Natural killer cell (primary cell): ENCODE data around the gene FAM124B. TPM values are rescaled to one million over a fixed set of nuclear protein-coding genes. Genes with fewer than 3 reads are reported as not detected.

Source experiments
- ATAC-seq, 3 donors: fragments of 150-1000 bp in 2 of 3; fragments of 200-7000 bp in 1 of 3; cut with Tn5 transposase; 1 replicate in 1 of 3; 2 replicates in 2 of 3; pipeline ENCODE4 v1.10.0; 2021; ENCODE audit warnings: mild to moderate bottlenecking in 2 of 3, moderate library complexity in 2 of 3
- DNase-seq, 2 donors: peaks; one replicate each; pipeline versions ENCODE4 v3.0.0 to v3.0.0-alpha.2; 2013 to 2021; ENCODE audit warnings: mixed read lengths in 1 of 2
- H3K27ac ChIP-seq: one replicate; pipeline ENCODE4 v1.5.1; 2013; ENCODE audit warnings: mild to moderate bottlenecking, low read length
- H3K27me3 ChIP-seq: one replicate; pipeline ENCODE4 v1.6.1; 2013; ENCODE audit warnings: low read length; ENCODE audit not compliant: control insufficient read depth, insufficient read depth
- H3K36me3 ChIP-seq: one replicate; pipeline ENCODE4 v1.6.1; 2013; ENCODE audit warnings: low read length; ENCODE audit not compliant: control insufficient read depth, insufficient read depth
- H3K4me1 ChIP-seq: one replicate; pipeline ENCODE4 v1.6.1; 2013; ENCODE audit warnings: low read length; ENCODE audit not compliant: control insufficient read depth, insufficient read depth
- H3K4me3 ChIP-seq: one replicate; pipeline ENCODE4 v1.5.1; 2013; ENCODE audit warnings: low read length
- H3K9me3 ChIP-seq: one replicate; pipeline ENCODE4 v1.6.1; 2013; ENCODE audit warnings: low read length; ENCODE audit not compliant: control insufficient read depth, insufficient read depth
- H3K27ac Mint-ChIP-seq, 2 donors: one replicate each; pipeline ENCODE4 v1.8.0; 2022; ENCODE audit warnings: mild to moderate bottlenecking in 2 of 2, mixed read lengths in 2 of 2, moderate library complexity in 1 of 2
- H3K27me3 Mint-ChIP-seq, 2 donors: one replicate each; pipeline ENCODE4 v1.8.0; 2022; ENCODE audit warnings: low read depth in 2 of 2, mixed read lengths in 2 of 2
- H3K36me3 Mint-ChIP-seq: one replicate; pipeline ENCODE4 v1.8.0; 2022; ENCODE audit warnings: mixed read lengths
- H3K4me1 Mint-ChIP-seq, 2 donors: one replicate each; pipeline ENCODE4 v1.8.0; 2022; ENCODE audit warnings: mixed read lengths in 2 of 2
- H3K4me3 Mint-ChIP-seq: one replicate; pipeline ENCODE4 v1.8.0; 2022; ENCODE audit warnings: mild to moderate bottlenecking, moderate library complexity, mixed read lengths
- H3K9me3 Mint-ChIP-seq, 2 donors: one replicate each; pipeline ENCODE4 v1.8.0; 2022; ENCODE audit warnings: mixed read lengths in 2 of 2
- CTCF ChIP-seq: fragments of 200-600 bp; IDR thresholded peaks from one replicate; pipeline ENCODE4 v1.8.0; 2022; ENCODE audit warnings: antibody characterized with exemption
- WGBS: methylation state at CpG from one replicate; pipeline ENCODE4 v1.1.7; 2013; ENCODE audit warnings: missing lambda C conversion rate; ENCODE audit not compliant: insufficient coverage; 5-methylcytosine and 5-hydroxymethylcytosine counted together
- intact Hi-C: fragments of 100-400 bp; cut with micrococcal nuclease; formaldehyde crosslinking; loops from one replicate; pipeline ENCODE4 v1.14.2; 2022
- total RNA-seq, 4 donors: library from RNA; stranded (reverse); fragments of 120-200 nt in 1 of 4; gene quantifications; one replicate each; pipeline versions ENCODE4 v1.2.3 to v1.2.4, GENCODE V29; 2013 to 2022

The FAM124B gene
- total RNA-seq, 3 donors from 2014 or later (not counting 1 experiment from before 2014, with no cell fraction given), result 1.9 to 6.1 (median 2.4) TPM

GRCh38 chr2:224412141-224413015 is 10.5 kb upstream of the FAM124B start:
- Mint-ChIP-seq H3K4me1 (peaks cover 0 to 2% of the 10 kb centered on the region in 2 donors), H3K27me3 (peaks cover 2 to 11% of the 10 kb centered on the region in 2 donors), H3K4me3 (no peak overlapping the region), H3K9me3 (no peaks in the 10 kb centered on the region), H3K36me3 (no peaks in the 10 kb centered on the region), H3K27ac (no peak overlapping the region)
- Histone ChIP-seq H3K4me1 (peaks cover 2% of the 10 kb centered on the region), H3K36me3 (no peaks in the 10 kb centered on the region), H3K9me3 (no peaks in the 10 kb centered on the region), H3K4me3 (no peak overlapping the region), H3K27me3 (no peaks in the 10 kb centered on the region), H3K27ac (no peak overlapping the region)
- no peak for TF ChIP-seq CTCF
- intact Hi-C loops, result no loop called here
- WGBS, result 88% methylated on average over 17 of the region's 18 CpGs
- ATAC-seq (no peak), DNase-seq (no peak)

GRCh38 chr2:224410946-224411561 is 9.1 kb upstream of the FAM124B start:
- Histone ChIP-seq H3K27ac (no peak overlapping the region), H3K27me3 (no peaks in the 10 kb centered on the region), H3K4me3 (no peak overlapping the region), H3K9me3 (no peaks in the 10 kb centered on the region), H3K36me3 (no peaks in the 10 kb centered on the region), H3K4me1 (peaks cover 4% of the 10 kb centered on the region)
- H3K9me3 Mint-ChIP-seq, result no peaks in the 10 kb centered on the region
- no peak overlapping the region for H3K27ac Mint-ChIP-seq
- DNase-seq (no peak), ATAC-seq (no peak)
- H3K4me3 Mint-ChIP-seq, result no peak overlapping the region
- H3K27me3 Mint-ChIP-seq, result peaks cover 3 to 11% of the 10 kb centered on the region in 2 donors
- no peaks in the 10 kb centered on the region for H3K36me3 Mint-ChIP-seq
- intact Hi-C loops, result no loop called here
- H3K4me1 Mint-ChIP-seq, result peaks cover 0 to 4% of the 10 kb centered on the region in 2 donors
- 94% methylated on average over 2 of the region's 3 CpGs for WGBS
- no peak for TF ChIP-seq CTCF

GRCh38 chr2:224408676-224409075 is 6.8 kb upstream of the FAM124B start:
- Histone ChIP-seq H3K27ac (no peak overlapping the region), H3K4me3 (no peak overlapping the region), H3K4me1 (peaks cover 4% of the 10 kb centered on the region), H3K36me3 (no peaks in the 10 kb centered on the region), H3K27me3 (no peaks in the 10 kb centered on the region), H3K9me3 (no peaks in the 10 kb centered on the region)
- intact Hi-C loops, result no loop called here
- DNase-seq, result no peak
- H3K36me3 Mint-ChIP-seq, result no peaks in the 10 kb centered on the region
- no peak overlapping the region for H3K4me3 Mint-ChIP-seq
- WGBS, result 63% methylated on average over 1 of the region's 2 CpGs
- TF ChIP-seq CTCF, result no peak
- peaks cover 0 to 4% of the 10 kb centered on the region in 2 donors for H3K4me1 Mint-ChIP-seq
- H3K27ac Mint-ChIP-seq, result no peak overlapping the region
- ATAC-seq, result no peak
- peaks cover 3 to 11% of the 10 kb centered on the region in 2 donors for H3K27me3 Mint-ChIP-seq
- no peaks in the 10 kb centered on the region for H3K9me3 Mint-ChIP-seq
